WI38 (cell line): ENCODE results near the gene CPT1A.

Experiments used
- H3K4me3 ChIP-seq: 2 replicates; pipeline ENCODE4 v1.5.1; 2011; ENCODE audit warnings: low read depth, mild to moderate bottlenecking, control low read depth, low read length
- TF ChIP-seq, protein P1 (sequence below): IDR thresholded peaks from 2 replicates; pipeline ENCODE4 v1.5.1; 2012; ENCODE audit warnings: low read depth, mild to moderate bottlenecking, control low read depth, low read length

CPT1A gene

DNA sequence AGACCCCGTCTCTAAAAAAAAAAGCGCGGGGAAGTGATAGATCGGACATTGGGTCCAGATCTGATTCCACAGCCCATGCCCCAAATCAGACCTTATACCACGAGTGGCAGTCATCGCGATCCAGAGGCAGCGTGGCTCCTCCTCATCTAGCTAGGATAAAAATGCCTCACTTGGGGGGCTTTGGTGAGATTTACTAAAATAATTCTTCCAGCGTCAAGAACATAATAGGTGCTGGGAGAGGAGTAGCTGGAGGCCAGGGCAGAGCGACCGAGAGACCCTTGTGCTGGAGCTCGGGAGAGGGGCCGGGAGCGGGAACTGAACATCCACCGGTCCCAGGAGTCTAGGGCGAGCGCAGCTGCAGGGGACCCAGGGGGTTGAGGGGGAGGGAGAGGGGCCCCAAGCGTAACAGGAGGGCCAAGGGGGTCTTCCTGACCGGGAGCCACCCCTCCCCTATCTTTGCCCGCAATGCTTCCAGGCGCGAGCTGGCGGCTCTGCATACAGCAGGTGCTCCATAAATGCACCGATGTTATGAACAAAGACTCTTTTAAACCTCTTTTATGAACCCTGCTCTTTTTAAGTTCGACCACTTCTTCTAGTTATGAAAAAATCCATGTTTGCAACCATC is 823 bp upstream of the CPT1A start:
- TF ChIP-seq, protein P1, sequence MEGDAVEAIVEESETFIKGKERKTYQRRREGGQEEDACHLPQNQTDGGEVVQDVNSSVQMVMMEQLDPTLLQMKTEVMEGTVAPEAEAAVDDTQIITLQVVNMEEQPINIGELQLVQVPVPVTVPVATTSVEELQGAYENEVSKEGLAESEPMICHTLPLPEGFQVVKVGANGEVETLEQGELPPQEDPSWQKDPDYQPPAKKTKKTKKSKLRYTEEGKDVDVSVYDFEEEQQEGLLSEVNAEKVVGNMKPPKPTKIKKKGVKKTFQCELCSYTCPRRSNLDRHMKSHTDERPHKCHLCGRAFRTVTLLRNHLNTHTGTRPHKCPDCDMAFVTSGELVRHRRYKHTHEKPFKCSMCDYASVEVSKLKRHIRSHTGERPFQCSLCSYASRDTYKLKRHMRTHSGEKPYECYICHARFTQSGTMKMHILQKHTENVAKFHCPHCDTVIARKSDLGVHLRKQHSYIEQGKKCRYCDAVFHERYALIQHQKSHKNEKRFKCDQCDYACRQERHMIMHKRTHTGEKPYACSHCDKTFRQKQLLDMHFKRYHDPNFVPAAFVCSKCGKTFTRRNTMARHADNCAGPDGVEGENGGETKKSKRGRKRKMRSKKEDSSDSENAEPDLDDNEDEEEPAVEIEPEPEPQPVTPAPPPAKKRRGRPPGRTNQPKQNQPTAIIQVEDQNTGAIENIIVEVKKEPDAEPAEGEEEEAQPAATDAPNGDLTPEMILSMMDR = no peak
- H3K4me3 ChIP-seq = peak overlapping the region; percentile 59

DNA sequence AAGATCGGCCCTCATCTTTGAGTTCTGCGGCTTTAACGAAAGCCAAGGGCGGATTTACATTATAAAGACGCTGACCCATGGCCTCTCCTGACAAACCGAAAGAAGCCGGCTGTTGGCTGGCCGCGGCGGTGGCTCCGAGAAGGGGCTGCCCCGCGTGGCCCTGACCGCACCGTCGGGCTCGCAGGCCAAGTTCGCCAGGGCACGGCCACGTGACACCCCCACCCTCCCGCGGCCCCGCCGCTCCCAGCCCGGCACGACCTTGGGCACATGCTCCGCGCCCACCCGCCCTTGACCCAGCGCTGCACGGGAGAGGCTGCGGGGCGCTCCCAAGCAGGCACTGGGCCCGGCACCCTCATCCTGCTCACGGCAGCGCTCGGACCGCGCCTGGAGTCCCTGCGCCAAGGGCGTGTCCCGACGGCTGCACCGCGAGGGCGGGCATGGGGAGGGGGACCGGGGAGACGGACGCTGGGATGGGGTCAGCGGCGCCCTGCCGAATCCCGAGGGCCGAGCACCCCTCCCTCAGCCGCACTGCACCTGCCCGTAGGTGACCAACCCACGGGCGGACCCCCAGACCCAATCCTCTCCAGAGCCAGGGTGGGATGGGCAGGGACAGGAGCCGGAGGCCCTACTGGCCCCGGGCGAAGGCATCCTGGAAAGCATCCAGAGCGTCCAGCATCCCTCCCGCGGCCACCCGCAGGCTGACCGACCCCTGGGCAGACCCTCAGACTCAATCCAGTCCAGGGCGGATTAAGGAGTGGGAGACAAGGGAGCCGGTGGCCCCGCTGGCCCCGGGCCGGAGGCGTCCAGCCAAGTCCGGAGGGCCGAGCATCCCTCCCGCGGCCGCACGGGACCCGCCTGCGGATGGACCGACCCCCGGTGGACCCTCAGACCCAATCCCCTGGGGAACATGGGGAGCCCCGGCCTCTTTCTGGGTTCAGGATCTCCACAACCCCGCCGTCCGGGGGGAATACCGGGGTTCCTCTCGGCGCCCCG is 759 bp downstream of the CPT1A start:
- peak overlapping the region; percentile 82 for H3K4me3 ChIP-seq
- TF ChIP-seq, protein P1 = no peak

DNA sequence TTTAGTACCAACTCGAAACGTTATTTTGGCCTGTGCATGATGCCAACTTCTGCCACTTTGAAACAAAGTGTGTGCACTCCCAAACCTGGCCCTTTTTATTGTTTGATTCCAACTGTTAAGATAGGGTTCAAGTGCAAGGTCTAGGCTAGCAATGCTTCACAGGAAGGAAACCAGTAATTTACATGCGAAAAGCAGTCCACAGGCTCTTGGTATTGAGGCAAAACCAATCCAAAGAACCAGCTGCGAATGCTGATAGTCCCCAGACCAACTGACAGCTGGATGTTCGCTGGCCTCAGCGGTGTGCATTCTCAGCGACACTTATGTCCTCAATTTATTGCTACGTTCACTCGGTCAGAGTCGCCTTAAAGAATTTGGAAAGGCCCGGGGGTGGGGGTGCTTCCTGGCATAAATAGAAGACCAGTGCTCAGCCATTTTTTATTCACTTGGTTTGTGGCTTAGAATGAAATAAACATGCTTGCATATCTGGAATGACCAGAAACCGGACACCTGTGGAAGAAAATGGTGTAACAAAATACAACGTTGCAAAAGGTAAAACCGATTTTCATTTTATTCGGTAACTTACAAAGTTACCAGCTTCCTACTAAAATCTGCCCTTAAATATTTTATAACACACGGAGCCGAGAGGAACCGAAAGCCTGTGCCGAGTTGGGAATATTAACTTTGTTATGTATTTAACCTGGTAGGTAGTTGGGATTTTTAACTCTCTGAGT is 1.6 kb downstream of the CPT1A start:
- H3K4me3 ChIP-seq = peak overlapping the region; percentile 82
- TF ChIP-seq, protein P1 = no peak

- TF ChIP-seq, protein P1 = no peak
- peak overlapping the region; percentile 82 for H3K4me3 ChIP-seq
Observed at GRCh38 chr11:68839054-68839865, 2.5 kb downstream of the CPT1A start.

DNA sequence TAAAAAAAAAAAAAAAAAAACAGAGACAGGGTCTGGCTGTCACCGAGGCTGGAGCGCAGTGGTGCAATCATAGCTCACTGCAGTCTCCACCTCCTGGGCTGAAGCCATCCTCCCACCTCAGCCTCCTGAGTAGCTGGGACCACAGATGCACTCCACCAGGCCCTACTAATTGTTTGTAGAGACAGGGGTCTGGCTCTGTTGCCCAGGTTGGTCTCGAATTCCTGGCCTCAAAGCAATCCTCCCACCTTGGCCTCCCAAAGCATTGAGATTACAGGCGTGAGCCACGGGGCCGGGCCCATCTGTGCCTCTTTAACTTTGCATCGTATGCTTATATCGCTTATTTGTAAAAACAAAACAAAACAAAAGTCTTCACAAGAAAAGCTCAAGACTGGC is 3.1 kb downstream of the CPT1A start:
- H3K4me3 ChIP-seq = peak overlapping the region; percentile 82
- TF ChIP-seq, protein P1 = no peak

DNA sequence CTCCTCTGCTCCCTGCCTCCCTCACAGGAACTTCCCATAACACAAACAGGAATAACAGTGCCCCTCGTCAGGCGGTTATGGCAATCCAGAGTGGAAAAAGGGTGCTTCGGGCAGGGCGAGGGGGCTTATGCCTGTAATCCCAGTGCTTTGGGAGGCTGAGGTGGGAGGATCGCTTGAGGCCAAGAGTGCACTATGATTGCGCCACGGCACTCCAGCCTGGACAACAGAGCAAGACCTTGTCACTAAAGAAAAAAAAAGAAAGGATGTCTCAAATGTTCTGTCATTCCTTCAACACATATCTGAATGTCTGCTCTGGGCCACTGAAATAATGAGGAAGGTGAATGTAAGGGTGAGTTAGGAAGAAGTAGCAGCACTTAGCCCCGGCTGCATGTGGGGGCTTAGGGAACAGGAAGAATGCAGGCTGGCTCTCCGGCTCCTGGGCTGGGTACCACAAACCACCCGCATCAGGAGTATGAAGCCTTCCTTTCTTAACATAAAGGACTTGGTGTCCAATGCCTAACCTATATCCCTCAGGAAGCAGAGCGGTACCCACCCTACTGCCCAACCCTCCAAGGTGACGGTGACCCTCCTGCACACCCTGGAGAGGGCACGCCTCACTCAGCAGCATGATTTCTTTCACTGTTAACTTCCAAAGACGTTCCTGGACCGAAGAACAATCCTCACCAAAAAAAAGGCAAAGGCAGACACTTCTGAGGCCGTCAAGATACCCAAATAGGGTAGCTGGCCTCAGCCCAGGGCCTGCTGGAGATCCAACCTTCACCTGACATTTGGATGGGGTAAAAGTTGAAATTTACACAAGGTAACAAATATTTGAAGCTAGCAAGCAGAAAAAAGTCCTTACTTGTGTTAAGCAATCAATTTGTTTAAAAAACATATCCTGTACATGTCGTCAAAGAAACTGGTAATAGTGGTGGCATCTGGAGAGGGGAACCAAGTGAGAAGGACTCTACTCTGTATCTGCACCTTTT is 3.8 kb downstream of the CPT1A start:
- TF ChIP-seq, protein P1 = no peak
- peak overlapping the region; percentile 3; the same call in 1 of the 2 replicates for H3K4me3 ChIP-seq
